GM18909 (cell line): ENCODE measurements around the gene EXOC3.

Experiments
- ATAC-seq: cut with Tn5 transposase; IDR thresholded peaks from one replicate; pipeline ENCODE4 v1.9.1; 2021; ENCODE audit warnings: mild to moderate bottlenecking; ENCODE audit not compliant: unreplicated experiment, poor library complexity

EXOC3 gene

DNA sequence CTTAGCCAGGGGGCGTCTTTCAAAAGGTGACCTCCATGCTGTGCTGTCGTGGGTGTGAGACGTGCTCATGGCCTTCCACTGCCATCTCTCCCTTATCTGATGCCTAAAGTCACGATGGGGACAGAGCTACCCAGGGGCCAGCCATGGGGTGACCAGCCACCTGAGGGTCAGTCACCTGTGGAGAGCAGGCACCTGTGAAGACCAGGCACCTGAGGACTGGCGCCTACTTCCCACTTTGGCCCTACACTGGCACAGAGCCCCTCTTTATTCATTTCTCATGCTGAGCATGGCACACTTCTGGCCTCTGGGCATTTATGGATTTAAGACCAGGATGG is 6.4 kb upstream of the EXOC3 start:
- no peak for ATAC-seq

DNA sequence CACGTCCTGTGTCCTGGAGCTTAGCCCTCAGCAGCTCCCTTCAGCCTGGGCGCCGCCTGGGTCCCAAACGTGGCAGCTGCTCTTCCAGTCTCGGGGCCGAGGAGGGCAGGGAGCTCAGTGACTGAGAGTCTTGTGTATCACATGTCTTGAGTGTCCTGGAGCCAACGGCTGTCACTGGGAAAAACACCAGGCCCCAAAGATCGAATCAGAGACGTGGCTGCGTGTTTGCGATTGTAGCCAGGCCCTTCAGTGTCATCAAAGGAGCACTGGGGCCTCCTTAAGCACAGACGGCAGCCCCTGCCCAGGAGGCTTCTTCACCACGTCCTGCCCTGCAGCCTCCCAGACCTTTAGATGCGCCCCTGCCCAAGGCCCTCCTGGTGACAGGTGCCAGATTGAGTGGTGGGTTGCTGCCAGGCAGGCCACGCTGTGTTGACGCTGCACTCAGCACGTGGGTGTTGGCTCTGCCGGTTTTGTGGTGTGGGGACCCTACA is 5.7 kb upstream of the EXOC3 start:
- no peak for ATAC-seq

DNA sequence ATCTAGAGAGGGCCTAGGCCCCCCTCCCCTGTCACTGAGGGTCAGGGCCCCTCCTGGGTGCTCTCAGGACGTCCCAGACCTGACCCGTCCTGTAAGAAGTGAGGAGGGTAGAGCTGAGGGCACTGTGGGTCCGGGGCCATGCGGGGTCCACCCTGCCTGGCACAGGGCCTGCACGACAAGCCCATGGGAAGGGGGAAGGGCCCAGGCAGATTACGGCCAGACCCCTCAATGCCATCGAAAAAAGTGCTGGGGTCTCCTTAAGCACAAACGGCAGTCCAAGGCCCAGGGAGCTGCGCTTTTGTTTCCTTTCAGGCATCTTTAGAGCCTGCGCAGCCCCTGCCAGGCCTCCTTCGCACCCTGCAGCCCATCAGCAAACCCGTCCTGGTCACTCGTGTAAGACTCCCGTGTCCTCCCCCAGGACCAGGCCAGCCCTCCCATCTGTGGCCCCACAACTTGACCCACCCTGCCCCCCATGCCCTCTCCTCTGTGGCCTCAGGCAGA is 4.4 kb upstream of the EXOC3 start:
- no peak for ATAC-seq

DNA sequence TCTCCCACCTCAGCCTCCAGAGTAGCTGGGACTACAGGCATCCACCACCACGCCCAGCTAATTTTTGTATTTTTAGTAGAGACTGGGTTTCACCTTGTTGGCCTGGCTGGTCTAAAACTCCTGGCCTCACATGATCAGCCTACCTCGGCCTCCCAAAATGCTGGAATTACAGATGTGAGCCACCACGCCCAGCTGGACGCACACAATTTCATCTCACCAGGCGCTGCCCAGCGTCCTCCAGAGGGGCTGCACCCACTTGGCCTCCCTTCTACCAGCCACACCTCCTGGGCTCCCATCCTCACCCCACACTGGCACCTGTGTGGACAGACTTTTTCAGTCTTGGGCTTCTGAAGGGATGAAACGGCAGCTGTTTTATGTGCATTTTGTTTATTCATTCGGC is 3.8 kb upstream of the EXOC3 start:
- no peak for ATAC-seq

DNA sequence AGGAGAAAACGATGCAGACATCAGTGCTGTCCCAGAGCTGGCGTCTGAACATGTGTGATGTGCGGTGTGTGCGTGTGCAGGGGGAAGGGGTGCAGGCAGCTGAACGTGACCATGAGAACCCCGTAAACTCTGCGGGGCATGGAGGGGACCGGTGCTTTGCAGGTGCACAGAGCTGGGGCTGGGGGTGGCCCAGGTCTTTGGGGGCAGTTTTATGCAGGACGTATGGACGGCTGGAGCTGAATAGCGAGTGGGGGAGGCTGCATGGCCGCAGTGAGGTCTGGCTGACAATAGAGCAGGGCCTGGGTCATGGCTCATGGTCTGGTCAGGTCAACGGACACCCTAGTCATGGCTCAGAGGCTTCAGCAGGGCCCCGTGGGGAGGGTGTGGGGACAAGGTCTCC is 3.3 kb upstream of the EXOC3 start:
- ATAC-seq: no peak

DNA sequence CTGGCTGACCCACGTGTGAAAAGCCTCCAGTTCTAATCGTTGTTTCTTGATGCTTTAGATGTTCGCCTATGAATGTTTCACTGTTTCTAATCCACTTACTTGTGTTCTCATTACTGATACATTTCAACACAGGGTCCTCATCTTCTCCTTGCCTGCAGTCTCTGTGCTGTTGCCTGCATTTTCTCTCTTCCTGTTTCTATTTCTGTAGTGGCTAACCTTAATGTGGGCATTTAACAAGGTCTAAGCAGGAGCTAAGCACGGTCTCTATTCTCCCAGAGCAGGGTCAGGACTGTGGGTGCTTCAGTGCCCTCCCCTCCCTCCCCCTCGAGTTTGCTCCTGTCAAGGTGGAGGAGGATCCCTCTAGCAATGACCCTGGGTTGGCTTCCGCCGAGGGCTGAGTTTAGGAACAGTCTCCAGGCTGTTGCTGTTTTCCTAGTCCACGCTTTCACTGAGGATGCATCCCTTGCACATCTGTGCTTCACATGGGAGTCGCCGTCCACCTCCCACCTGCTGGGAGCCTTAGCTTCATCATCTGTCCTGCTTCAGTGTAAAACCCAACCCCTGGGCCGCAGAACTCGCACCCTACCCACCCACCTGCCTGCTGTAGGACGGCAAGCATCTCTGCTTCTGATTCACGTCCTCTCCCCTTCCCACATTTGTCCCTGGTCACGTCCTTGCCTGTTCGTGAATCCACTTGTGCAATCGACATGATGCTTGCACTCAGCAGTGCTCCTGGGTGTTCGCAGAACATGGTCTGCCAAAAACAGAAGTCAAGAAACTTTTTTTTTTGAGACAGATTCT is 2.4 kb upstream of the EXOC3 start:
- no peak for ATAC-seq

DNA sequence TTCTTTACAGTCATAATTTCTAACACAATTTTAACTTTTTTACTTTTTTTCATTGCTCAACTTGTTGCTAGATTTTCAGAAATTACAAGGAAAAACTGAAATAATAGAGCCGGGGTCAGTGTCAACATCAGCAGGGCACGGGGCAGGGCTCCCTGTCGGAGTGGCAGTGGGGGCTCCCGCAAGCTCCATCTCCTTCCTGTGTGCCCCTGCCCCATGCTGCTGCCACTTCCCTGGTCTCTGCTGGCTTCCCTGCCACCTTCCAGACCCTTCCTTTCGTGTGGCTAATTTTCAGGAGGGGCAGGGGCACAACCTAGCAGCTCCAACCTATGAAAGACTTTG is 1.0 kb upstream of the EXOC3 start:
- ATAC-seq: no peak

DNA sequence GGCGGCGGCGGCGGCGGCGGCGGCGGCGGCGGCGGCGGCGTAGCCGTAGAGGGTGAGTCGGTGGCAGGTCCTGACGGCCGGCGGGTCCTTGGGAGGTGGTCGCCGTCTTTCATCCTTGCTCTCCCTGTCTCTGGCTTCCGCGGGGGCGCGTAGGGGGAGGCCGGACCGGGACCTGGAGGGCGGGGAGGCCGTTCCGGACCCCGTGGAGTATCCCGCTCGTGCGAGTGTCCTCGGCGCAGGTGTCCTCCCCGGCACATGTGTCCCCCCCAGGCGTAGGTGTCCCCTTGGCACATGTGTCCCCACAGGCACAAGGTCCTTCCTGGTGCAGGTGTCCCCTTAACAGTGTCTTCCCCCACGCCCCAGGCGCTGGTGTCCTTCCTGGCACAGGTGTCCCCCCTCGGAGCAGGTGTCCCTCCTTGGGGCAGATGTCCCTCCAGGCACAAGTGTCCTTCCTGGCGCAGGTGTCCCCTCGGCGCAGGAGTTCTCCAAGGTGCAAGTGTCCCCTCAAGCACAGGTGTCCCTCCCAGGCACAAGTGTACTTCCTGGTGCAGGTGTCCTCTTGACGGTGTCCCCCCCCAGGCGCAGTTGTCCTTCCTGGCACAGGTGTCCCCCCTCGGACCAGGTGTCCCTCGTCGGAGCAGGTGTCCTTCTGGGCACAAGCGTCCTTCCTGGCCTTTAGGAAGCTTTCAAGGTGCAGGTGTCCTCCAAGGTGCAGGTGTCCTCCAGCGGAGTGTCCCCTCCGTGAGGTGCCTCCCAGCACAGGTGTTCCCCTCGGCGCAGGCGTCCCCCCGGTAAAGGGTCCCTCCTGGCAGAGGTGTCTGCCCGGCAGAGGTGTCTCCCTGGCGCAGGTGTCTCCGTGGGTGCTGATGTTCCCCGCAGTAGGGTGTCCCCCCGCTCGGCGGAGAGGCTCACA is 519 bp downstream of the EXOC3 start:
- ATAC-seq: peak; percentile 29

DNA sequence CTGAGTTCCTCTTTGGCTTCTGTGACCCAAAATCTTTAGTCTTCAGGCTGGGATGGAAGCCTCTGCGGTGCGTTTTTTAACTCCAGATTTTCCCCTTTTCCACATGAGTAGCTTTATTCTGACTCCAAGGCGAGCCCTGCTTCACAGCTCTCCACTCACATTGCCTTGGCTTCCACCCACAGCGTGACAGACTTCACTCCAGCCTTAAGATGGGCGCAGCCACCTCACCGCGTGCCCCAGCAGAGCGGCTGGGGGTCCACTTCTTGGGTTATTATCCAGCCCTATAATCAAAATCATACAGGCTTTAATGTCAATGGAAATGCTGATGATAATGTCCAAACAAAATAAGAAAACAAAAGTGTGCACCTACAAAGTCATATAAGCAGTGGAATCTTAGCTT is 1.2 kb downstream of the EXOC3 start:
- no peak for ATAC-seq

DNA sequence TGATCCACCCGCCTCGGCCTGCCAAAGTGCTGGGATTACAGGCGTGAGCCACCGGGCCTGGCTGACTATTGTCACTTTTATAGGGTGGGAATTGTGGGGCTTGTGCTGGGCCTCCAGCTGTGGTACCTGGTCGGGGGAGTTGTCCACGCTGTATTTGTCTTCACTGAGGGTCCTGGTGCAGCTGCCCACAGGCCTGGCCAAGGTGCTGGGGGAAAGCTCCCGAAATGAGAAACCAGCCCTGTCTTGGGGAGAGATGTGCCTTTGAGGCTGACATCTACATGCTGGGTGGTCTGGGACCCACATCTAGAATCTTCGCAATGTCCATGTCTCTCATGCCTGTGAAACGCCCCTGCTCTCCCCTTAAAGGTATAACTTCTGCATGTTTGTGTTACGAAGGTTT is 2.6 kb downstream of the EXOC3 start:
- ATAC-seq: no peak

DNA sequence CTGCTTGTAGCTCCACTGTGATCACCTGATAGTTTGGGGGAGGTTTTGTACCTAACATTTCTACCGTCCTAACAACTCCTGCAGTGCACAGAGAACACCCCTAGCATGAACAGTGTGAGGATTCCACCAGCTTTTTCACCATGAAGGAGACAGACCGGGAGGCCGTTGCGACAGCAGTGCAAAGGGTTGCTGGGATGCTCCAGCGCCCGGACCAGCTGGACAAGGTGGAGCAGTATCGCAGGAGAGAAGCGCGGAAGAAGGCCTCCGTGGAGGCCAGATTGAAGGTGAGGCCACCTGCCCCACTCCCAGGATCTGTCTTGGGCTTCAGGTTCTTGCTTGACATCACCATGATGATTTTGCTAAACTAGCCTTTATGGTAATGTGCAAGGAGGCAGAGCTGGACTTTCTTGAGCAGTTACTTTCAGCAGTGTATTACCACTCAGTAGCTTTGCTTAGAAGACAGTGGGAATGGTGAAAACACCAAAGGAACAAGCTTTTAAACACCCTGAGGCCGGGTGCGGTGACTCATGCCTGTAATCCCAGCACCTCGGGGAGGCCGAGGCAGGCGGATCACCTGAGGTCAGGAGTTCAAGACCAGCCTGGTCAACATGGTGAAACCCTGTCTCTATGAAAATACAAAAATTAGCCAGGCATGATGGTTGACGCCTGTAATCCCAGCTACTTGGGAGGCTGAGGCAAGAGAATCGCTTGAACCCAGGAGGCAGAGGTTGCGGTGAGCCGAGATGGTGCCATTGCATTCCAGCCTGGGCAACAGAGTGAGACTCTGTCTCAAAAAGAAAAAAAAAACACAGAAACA is 3.3 kb downstream of the EXOC3 start:
- ATAC-seq: no peak

DNA sequence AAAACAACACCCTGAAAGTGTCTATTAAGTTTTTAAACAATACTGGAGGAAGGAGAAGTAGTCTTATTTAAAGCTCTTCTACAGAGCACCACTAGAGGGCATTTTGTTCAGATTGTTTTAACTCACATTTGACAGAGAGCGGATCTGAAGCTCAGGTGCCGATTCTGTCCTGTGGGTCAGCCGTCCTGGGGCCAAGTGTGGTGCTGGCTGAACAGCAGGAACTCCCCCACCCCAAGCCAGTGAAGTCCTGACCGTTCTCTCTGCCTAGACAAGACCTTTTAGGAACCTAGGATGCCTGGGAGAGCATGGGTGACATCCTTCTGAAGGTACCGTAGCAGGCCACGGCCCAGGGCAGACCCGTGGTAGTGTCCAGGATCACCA is 3.9 kb downstream of the EXOC3 start:
- no peak for ATAC-seq

DNA sequence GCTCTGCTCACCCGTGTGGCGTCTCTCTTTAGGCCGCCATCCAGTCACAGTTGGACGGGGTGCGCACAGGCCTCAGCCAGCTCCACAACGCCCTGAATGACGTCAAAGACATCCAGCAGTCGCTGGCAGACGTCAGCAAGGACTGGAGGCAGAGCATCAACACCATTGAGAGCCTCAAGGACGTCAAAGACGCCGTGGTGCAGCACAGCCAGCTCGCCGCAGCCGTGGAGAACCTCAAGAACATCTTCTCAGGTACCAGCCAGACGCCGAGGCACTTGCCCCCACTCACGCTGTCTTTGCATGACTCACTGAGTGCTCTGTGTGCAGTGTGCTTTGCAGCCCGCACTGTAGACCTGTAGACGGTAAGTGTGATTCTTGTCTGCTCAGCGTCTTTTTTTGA is 4.5 kb downstream of the EXOC3 start:
- no peak for ATAC-seq

DNA sequence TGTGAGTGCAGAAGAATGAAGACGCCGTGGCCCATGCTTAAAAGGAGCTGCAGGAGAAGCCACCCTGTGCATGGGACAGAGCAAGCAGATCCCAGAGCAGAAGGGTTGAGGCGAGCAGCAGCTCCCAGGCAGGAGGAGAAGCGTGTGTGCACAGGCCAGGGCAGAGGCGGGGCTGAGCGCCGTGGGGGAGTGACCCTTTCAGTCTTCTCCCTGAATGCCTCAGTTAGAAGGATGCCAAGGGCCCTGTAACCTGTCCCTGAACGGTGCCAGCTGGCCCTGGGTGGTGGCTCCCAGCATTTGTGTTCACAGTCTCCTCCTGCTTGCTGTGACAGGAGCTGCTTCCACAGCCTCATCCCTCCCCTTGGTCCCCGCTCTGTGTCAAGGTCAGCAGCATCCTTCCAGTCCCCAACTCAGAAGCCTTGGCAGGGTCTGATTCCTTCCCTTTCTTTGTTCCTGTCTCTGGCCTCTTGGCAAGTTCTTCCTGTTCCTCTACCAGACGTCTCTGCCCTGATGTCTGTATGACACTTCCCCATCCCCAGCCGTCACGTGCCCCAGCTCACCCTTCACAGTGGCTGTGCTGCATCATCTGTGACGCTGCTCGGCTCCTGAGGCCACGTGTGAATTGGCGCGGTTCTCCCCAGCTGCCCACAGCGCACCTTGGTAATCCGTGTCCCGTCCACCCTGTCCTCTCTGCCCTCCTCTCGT is 5.2 kb downstream of the EXOC3 start:
- ATAC-seq: no peak

DNA sequence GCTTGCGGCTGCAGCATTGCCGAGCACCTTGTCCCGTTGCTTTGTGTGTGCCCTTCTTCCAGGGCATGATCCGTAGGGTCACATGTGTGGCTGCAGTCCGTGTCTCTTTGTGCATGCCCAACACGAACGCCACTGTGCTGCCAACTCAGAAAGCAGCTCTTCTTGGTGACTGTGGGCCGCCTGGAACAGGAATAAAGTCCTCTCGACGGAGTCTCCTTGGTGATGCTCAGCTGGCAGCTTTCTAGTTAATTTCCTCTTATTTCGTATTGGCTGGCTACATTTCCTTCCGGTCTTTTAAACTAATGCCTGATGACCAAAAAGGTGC is 5.8 kb downstream of the EXOC3 start:
- ATAC-seq: no peak

DNA sequence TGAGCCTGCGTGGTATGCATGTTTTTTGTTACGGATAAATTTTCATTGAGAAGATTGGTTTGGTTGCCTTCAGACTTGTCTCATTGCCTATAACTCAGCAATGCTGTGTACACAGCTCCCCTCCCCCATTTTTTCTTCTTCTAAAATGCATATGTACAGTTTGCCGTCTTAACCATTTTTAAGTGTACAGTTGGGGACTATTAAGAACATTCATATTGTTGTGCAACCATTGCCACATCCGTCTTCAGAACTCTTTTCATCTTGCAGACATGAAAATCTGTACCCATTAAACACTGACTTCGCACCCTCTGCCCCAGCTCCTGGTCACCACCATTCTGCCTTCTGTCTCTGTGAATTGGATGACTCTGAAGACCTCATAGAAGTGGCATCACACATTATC is 6.2 kb downstream of the EXOC3 start:
- ATAC-seq: no peak

DNA sequence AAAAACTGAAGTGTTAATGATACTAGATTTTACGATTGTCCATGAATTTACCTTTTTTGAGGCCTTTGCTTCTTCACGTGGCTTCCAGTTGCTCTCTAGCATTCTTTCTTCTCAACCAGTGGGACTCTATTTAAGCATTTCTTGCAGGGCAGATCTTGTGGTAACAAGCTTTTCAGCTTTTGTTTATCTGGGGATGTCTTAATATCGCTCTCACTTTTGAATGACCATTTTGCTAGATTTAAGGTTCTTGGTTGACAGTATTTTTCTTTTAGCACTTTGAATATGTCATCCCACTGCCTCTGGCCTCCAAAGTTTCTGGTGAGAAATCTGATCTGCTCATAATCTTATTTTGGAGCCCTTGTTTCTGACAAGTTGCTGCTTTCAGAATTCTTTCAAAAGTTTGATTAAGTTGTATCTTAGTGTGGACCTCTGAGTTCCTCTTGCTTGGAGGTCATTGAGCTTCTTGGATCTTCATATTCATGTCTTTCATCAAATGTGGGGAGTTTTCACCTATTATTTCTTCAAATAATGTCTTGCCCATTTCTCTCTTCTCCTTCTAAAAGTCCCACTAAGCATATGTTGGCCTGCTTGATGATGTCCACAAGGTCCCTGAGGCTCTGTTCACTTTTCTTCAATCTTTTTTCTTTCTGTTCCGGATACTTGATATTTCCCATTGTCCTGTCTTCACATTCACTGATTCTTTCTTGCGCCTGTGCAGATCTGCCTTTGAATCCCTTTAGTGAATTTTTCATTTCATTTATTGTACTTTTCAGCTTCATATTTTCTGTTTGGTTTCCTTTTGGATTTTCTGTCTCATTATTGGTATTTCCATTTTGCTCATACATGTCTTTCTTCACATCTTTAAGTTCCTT is 8.8 kb downstream of the EXOC3 start:
- no peak for ATAC-seq

DNA sequence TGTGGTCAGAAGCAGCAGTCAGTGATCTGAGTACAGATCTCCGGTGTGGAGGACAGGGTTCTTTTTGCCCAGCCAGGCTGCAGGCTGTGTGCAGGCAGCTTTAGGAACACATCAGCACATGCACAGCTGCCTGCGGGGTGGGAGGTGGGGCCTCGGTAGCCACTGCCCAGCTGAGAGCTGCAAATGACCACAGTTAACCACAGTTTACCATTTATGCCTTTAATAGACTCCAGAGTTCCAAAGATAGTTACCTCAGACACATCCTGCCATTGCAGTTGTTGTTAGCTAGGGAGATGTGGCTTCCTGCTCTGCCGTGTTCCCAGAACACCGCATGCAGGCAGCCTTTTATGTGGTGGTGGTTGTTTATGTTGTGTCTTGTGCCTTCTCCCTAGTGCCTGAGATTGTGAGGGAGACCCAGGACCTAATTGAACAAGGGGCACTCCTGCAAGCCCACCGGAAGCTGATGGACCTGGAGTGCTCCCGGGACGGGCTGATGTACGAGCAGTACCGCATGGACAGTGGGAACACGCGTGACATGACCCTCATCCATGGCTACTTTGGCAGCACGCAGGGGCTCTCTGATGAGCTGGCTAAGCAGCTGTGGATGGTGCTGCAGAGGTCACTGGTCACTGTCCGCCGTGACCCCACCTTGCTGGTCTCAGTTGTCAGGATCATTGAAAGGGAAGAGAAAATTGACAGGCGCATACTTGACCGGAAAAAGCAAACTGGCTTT is 10.2 kb downstream of the EXOC3 start:
- ATAC-seq: no peak
